ENCODE results near the gene DLGAP5.

The DLGAP5 gene

DNA sequence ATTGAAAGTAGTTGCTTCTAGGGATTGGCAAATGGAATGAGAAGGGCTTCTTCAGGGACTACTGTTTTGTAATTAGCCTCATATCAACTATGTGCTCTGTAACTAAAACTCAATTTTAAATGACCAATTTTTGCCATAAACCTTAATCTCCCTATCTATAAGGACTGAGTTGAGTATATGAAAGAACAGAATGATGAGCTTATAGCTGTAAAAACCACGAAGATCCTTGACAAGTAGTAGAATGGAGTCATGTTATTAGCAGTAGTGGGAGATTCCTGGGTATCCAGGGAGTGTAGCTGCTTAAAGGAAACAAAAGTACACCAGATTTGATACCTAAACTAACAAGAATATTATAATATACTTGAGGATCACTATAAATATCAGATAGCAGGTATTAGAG lies 34.3 kb downstream of the DLGAP5 start:
- no peak overlapping the region for H2AFZ ChIP-seq (ENCODE audit: low read length)
- H3K9ac ChIP-seq (ENCODE audit: low read length) = no peak overlapping the region
- H3K36me3 ChIP-seq (replicated peaks; ENCODE audit: insufficient read depth, low read length) = no peaks in the 10 kb centered on the region; the same call in 1 of the 2 replicates
- H3K27ac ChIP-seq (ENCODE audit: low read length) = no peak overlapping the region
- no peak overlapping the region for H3K4me3 ChIP-seq (ENCODE audit: low read length)
- no peaks in the 10 kb centered on the region for H3K9me2 ChIP-seq (replicated peaks; ENCODE audit: insufficient read depth, low read length)
- H3K4me1 ChIP-seq (ENCODE audit: low read length) = no peaks in the 10 kb centered on the region
- H3K27me3 ChIP-seq (replicated peaks; ENCODE audit: insufficient read depth, low read length) = no peaks in the 10 kb centered on the region
- no peak for DNase-seq
- no peak overlapping the region for H3K4me2 ChIP-seq (ENCODE audit: low read depth, low read length)
- no peak for TF ChIP-seq EZH2 (optimal IDR thresholded peaks at IDR 0.05; ENCODE audit: low read depth, low read length)
- no peak for TF ChIP-seq CTCF (IDR thresholded peaks at IDR 0.05; ENCODE audit: low read length)
- no peaks in the 10 kb centered on the region for H3K9me3 ChIP-seq (replicated peaks; ENCODE audit: insufficient read depth, low read length)
- H4K20me1 ChIP-seq (ENCODE audit: insufficient read depth, low read length) = no peaks in the 10 kb centered on the region
- H3F3A ChIP-seq (ENCODE audit: insufficient read depth, low read length) = no peaks in the 10 kb centered on the region
- H3K79me2 ChIP-seq (ENCODE audit: low read length) = no peaks in the 10 kb centered on the region

- H3K9me3 ChIP-seq (replicated peaks; ENCODE audit: insufficient read depth, low read length) = no peaks in the 10 kb centered on the region
- H3K36me3 ChIP-seq (replicated peaks; ENCODE audit: insufficient read depth, low read length) = no peaks in the 10 kb centered on the region; the same call in 1 of the 2 replicates
- TF ChIP-seq EZH2 (optimal IDR thresholded peaks at IDR 0.05; ENCODE audit: low read depth, low read length) = no peak
- TF ChIP-seq CTCF (IDR thresholded peaks at IDR 0.05; ENCODE audit: low read length) = no peak
- TF ChIP-seq EZH2phosphoT487 (IDR thresholded peaks at IDR 0.05; ENCODE audit: low read length) = no peak
- H3K4me1 ChIP-seq (ENCODE audit: low read length) = no peaks in the 10 kb centered on the region
- H3K9ac ChIP-seq (ENCODE audit: low read length) = no peak overlapping the region
- no peak overlapping the region for H3K4me3 ChIP-seq (ENCODE audit: low read length)
- H3F3A ChIP-seq (ENCODE audit: insufficient read depth, low read length) = no peaks in the 10 kb centered on the region
- DNase-seq = no peak
- no peaks in the 10 kb centered on the region for H4K20me1 ChIP-seq (ENCODE audit: insufficient read depth, low read length)
- no peak overlapping the region for H2AFZ ChIP-seq (ENCODE audit: low read length)
- no peaks in the 10 kb centered on the region for H3K9me2 ChIP-seq (replicated peaks; ENCODE audit: insufficient read depth, low read length)
- no peaks in the 10 kb centered on the region for H3K27me3 ChIP-seq (replicated peaks; ENCODE audit: insufficient read depth, low read length)
- no peaks in the 10 kb centered on the region for H3K79me2 ChIP-seq (ENCODE audit: low read length)
- H3K27ac ChIP-seq (ENCODE audit: low read length) = no peak overlapping the region
- no peak overlapping the region for H3K4me2 ChIP-seq (ENCODE audit: low read depth, low read length)
Observed at GRCh38 chr14:55153951-55154350, 37.4 kb downstream of the DLGAP5 start.

- no peaks in the 10 kb centered on the region for H3K9me3 ChIP-seq (replicated peaks; ENCODE audit: insufficient read depth, low read length)
- H3K27me3 ChIP-seq (replicated peaks; ENCODE audit: insufficient read depth, low read length) = no peaks in the 10 kb centered on the region
- no peaks in the 10 kb centered on the region for H4K20me1 ChIP-seq (ENCODE audit: insufficient read depth, low read length)
- no peak overlapping the region for H2AFZ ChIP-seq (ENCODE audit: low read length)
- H3F3A ChIP-seq (ENCODE audit: insufficient read depth, low read length) = no peaks in the 10 kb centered on the region
- no peaks in the 10 kb centered on the region for H3K79me2 ChIP-seq (ENCODE audit: low read length)
- no peak overlapping the region for H3K4me3 ChIP-seq (ENCODE audit: low read length)
- no peak overlapping the region for H3K27ac ChIP-seq (ENCODE audit: low read length)
- no peak for DNase-seq
- H3K36me3 ChIP-seq (replicated peaks; ENCODE audit: insufficient read depth, low read length) = no peaks in the 10 kb centered on the region; the same call in 1 of the 2 replicates
- H3K4me1 ChIP-seq (ENCODE audit: low read length) = no peaks in the 10 kb centered on the region
- no peak overlapping the region for H3K9ac ChIP-seq (ENCODE audit: low read length)
- H3K9me2 ChIP-seq (replicated peaks; ENCODE audit: insufficient read depth, low read length) = no peaks in the 10 kb centered on the region
- H3K4me2 ChIP-seq (ENCODE audit: low read depth, low read length) = no peak overlapping the region
- no peak for TF ChIP-seq CTCF (IDR thresholded peaks at IDR 0.05; ENCODE audit: low read length)
- TF ChIP-seq EZH2phosphoT487 (IDR thresholded peaks at IDR 0.05; ENCODE audit: low read length) = no peak
- TF ChIP-seq EZH2 (optimal IDR thresholded peaks at IDR 0.05; ENCODE audit: low read depth, low read length) = no peak
Observed at GRCh38 chr14:55152052-55152753, 39.2 kb downstream of the DLGAP5 start.
